HEK293 (cell line): ENCODE results near the gene BAIAP3.

Experiments used
- CTCF ChIA-PET: fragments of 350-600 bp; formaldehyde crosslinking; extraction: SDS; loops from one replicate; lab custom pipeline; 2021; ENCODE audit warnings: antibody characterized with exemption; lab: Yijun Ruan, JAX
- POLR2A ChIA-PET: fragments of 300-600 bp; formaldehyde crosslinking; extraction: SDS; loops from one replicate; lab custom pipeline; 2020; ENCODE audit warnings: antibody characterized with exemption, inconsistent platforms; lab: Yijun Ruan, JAX
- H3K27ac ChIP-seq: fragments of 200-500 bp; sonication (Bioruptor generic); 2 replicates; pipeline ENCODE4 v1.5.1; 2014; ENCODE audit warnings: low read depth, low read length, control low read depth, inconsistent platforms; ENCODE audit errors: extremely low read depth
- H3K36me3 ChIP-seq, 2 experiments: fragments of 200-500 bp in 1 of 2; sonication (Bioruptor generic) in 1 of 2; 1 replicate in 1 of 2; 2 replicates in 1 of 2; pipeline ENCODE4 v1.5.1; 2014 to 2017; ENCODE audit warnings: inconsistent platforms in 2 of 2, low read length in 2 of 2; ENCODE audit not compliant: control insufficient read depth in 2 of 2, insufficient read depth in 1 of 2
- H3K4me1 ChIP-seq: fragments of 200-500 bp; sonication (Bioruptor generic); 2 replicates; pipeline ENCODE4 v1.5.1; 2014; ENCODE audit warnings: mild to moderate bottlenecking, low read length, inconsistent platforms; ENCODE audit not compliant: control insufficient read depth, insufficient read depth
- H3K4me3 ChIP-seq: 2 replicates; pipeline ENCODE4 v1.5.1; 2011; ENCODE audit warnings: low read depth, mild to moderate bottlenecking, control low read depth, low read length, moderate library complexity
- H3K9me3 ChIP-seq: fragments of 200-500 bp; sonication (Bioruptor generic); 2 replicates; pipeline ENCODE4 v1.5.1; 2014; ENCODE audit warnings: low read depth, low read length, inconsistent platforms; ENCODE audit not compliant: control insufficient read depth, insufficient read depth
- KLF9 ChIP-seq: fragments of 450-650 bp; formaldehyde crosslinking; IDR thresholded peaks from 2 replicates; pipeline ENCODE4 v1.5.1; 2016; ENCODE audit warnings: missing biosample characterization, missing genetic modification characterization, low read depth
- OSR2 ChIP-seq: fragments of 450-650 bp; formaldehyde crosslinking; IDR thresholded peaks from 2 replicates; pipeline ENCODE4 v1.5.1; 2016; ENCODE audit warnings: missing biosample characterization, missing genetic modification characterization
- OVOL3 ChIP-seq: fragments of 450-650 bp; formaldehyde crosslinking; IDR thresholded peaks from 2 replicates; pipeline ENCODE4 v1.5.1; 2016; ENCODE audit warnings: missing biosample characterization, missing genetic modification characterization
- SCRT1 ChIP-seq: fragments of 450-650 bp; formaldehyde crosslinking; IDR thresholded peaks from 2 replicates; pipeline ENCODE4 v1.5.1; 2016; ENCODE audit warnings: missing biosample characterization, missing genetic modification characterization, borderline replicate concordance
- SCRT2 ChIP-seq: fragments of 450-650 bp; formaldehyde crosslinking; IDR thresholded peaks from 2 replicates; pipeline ENCODE4 v1.5.1; 2016; ENCODE audit warnings: missing biosample characterization, missing genetic modification characterization
- ZBTB17 ChIP-seq: fragments of 450-650 bp; formaldehyde crosslinking; IDR thresholded peaks from 2 replicates; pipeline ENCODE4 v1.5.1; 2016; ENCODE audit warnings: missing biosample characterization, missing genetic modification characterization
- ZBTB20 ChIP-seq: fragments of 450-650 bp; formaldehyde crosslinking; IDR thresholded peaks from 2 replicates; pipeline ENCODE4 v1.5.1; 2016; ENCODE audit warnings: missing biosample characterization, missing genetic modification characterization
- ZIC2 ChIP-seq: fragments of 450-650 bp; formaldehyde crosslinking; IDR thresholded peaks from 2 replicates; pipeline ENCODE4 v1.5.1; 2016; ENCODE audit warnings: missing biosample characterization, missing genetic modification characterization
- ZNF114 ChIP-seq: fragments of 450-650 bp; formaldehyde crosslinking; IDR thresholded peaks from 2 replicates; pipeline ENCODE4 v1.5.0; 2017; ENCODE audit warnings: missing biosample characterization, missing genetic modification characterization
- ZNF140 ChIP-seq: fragments of 450-650 bp; formaldehyde crosslinking; IDR thresholded peaks from 2 replicates; pipeline ENCODE4 v1.5.1; 2016; ENCODE audit warnings: missing biosample characterization, missing genetic modification characterization
- ZNF16 ChIP-seq: fragments of 450-650 bp; formaldehyde crosslinking; IDR thresholded peaks from 2 replicates; pipeline ENCODE4 v1.5.1; 2016; ENCODE audit warnings: low read depth, missing biosample characterization, missing genetic modification characterization
- ZNF174 ChIP-seq: fragments of 450-650 bp; formaldehyde crosslinking; IDR thresholded peaks from 2 replicates; pipeline ENCODE4 v1.5.0; 2017; ENCODE audit warnings: missing biosample characterization, mild to moderate bottlenecking, missing genetic modification characterization
- ZNF2 ChIP-seq: fragments of 450-650 bp; formaldehyde crosslinking; IDR thresholded peaks from 2 replicates; pipeline ENCODE4 v1.5.1; 2016; ENCODE audit warnings: missing biosample characterization, missing genetic modification characterization
- ZNF211 ChIP-seq: fragments of 450-650 bp; formaldehyde crosslinking; IDR thresholded peaks from 2 replicates; pipeline ENCODE4 v1.5.1; 2016; ENCODE audit warnings: low read depth, missing biosample characterization, missing genetic modification characterization
- ZNF626 ChIP-seq: fragments of 450-650 bp; sonication (Bioruptor Pico); formaldehyde crosslinking; IDR thresholded peaks from 2 replicates; pipeline ENCODE4 v1.5.1; 2018; ENCODE audit warnings: missing biosample characterization, missing genetic modification characterization, inconsistent platforms
- ZNF629 ChIP-seq: fragments of 450-650 bp; formaldehyde crosslinking; IDR thresholded peaks from 2 replicates; pipeline ENCODE4 v1.5.1; 2017; ENCODE audit warnings: missing biosample characterization, missing genetic modification characterization
- ZNF768 ChIP-seq: fragments of 450-650 bp; formaldehyde crosslinking; IDR thresholded peaks from 2 replicates; pipeline ENCODE4 v1.5.1; 2018; ENCODE audit warnings: missing biosample characterization, mild to moderate bottlenecking, missing genetic modification characterization
- ZNF791 ChIP-seq: fragments of 450-650 bp; formaldehyde crosslinking; IDR thresholded peaks from 2 replicates; pipeline ENCODE4 v1.5.1; 2016; ENCODE audit warnings: missing biosample characterization, missing genetic modification characterization
- TF ChIP-seq, protein P1 (sequence below): fragments of 450-650 bp; formaldehyde crosslinking; optimal IDR thresholded peaks from 2 replicates; pipeline ENCODE3; 2016; ENCODE audit warnings: missing biosample characterization, mild to moderate bottlenecking, missing genetic modification characterization
- TF ChIP-seq, protein P2 (sequence below): fragments of 450-650 bp; formaldehyde crosslinking; IDR thresholded peaks from 2 replicates; pipeline ENCODE4 v1.5.1; 2016; ENCODE audit warnings: missing biosample characterization, missing genetic modification characterization

The BAIAP3 gene

DNA sequence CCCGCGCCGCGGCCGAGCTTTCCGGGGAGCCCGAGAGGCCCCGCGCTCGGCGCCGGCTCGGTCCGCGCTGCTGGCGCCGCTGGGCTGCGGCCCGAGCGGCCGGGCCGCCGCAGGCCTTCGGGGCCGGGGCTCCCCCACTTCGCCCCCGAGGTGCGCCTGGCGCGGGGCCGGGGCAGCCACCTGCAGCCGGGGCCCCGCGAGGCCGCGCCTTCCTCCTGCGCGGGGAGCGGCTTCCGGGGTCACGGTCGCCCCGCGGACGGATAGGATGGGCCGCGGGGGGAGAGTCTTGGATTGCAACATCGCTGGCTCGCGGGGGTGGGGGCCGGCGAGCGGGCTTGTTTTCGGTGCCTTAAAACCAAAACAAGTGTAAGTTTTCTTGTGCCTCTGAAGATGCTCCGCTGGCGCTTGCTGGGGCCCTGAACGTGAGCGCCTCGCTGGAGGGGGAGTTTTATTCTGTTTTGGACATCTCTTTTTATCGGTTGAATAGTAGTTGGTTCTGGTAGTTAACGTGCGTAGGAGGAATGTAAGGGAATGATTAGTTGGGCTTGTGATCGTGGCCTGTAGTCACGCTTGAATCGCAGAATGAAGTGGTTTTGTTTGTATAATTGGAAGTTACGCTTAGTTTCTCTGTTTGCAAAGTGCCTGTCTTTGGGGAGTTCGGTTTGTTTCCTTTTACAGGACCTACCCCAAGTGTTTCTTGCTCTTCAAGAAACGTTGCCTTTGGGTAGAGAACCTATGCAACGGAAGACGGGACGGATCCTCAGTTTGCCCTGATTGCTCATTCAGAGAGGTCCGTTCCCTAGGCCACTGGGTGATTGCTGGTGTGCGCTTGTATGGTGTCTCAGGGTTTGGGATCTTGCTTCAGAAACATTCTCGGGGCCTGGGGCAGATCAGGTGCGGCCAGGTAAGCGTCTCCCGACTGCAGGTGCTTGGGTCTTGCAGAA is 23.3 kb upstream of the BAIAP3 start (continued):
- TF ChIP-seq, protein P1, sequence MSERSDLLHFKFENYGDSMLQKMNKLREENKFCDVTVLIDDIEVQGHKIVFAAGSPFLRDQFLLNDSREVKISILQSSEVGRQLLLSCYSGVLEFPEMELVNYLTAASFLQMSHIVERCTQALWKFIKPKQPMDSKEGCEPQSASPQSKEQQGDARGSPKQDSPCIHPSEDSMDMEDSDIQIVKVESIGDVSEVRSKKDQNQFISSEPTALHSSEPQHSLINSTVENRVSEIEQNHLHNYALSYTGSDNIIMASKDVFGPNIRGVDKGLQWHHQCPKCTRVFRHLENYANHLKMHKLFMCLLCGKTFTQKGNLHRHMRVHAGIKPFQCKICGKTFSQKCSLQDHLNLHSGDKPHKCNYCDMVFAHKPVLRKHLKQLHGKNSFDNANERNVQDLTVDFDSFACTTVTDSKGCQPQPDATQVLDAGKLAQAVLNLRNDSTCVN (tag by site-specific recombination): peak; percentile 64
- TF ChIP-seq, protein P2, sequence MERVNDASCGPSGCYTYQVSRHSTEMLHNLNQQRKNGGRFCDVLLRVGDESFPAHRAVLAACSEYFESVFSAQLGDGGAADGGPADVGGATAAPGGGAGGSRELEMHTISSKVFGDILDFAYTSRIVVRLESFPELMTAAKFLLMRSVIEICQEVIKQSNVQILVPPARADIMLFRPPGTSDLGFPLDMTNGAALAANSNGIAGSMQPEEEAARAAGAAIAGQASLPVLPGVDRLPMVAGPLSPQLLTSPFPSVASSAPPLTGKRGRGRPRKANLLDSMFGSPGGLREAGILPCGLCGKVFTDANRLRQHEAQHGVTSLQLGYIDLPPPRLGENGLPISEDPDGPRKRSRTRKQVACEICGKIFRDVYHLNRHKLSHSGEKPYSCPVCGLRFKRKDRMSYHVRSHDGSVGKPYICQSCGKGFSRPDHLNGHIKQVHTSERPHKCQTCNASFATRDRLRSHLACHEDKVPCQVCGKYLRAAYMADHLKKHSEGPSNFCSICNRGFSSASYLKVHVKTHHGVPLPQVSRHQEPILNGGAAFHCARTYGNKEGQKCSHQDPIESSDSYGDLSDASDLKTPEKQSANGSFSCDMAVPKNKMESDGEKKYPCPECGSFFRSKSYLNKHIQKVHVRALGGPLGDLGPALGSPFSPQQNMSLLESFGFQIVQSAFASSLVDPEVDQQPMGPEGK: peak; percentile 49; the same call in 1 of the 2 replicates
- TF ChIP-seq ZNF626 (tag by site-specific recombination): no peak
- TF ChIP-seq ZNF174 (tag by site-specific recombination): no peak
- peak; percentile 55; the same call in 1 of the 2 replicates for TF ChIP-seq ZBTB20 (tag by site-specific recombination)
- no peak for TF ChIP-seq OVOL3

DNA sequence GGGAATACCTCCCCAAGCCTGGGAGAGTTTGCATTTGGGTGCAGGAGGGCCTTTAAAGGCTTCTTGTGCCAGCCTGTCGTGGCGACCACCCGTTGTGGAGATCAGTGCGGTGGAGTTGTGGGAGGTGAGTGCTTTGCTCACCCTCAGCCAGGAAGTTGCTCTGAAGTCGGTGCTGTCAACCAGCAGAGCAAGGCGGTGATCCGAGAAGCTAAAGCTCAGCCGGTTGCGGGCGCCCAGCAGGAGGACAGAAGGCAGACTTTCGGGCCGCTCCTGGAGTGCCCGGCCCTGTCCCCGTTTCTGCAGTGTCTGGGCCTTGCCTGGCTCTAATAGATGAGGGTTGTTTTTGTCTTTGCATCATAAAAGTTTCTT is 22.6 kb upstream of the BAIAP3 start:
- Histone ChIP-seq H3K27ac (peak overlapping the region; percentile 100), H3K9me3 (no peaks in the 10 kb centered on the region), H3K4me1 (peaks cover 8% of the 10 kb centered on the region), H3K4me3 (peak overlapping the region; percentile 81), H3K36me3 (peaks cover 0 to 49% of the 10 kb centered on the region in 2 experiments; a peak in 1 of 3 replicates)
- no peak for TF ChIP-seq ZNF629 (tag by site-specific recombination)
- peak; percentile 43 for TF ChIP-seq ZIC2
- 0 out of 2 replicates have a peak, but pooled peaks have one; percentile 16 for TF ChIP-seq ZBTB17
- CTCF ChIA-PET: interaction anchor here (2.7 kb wide), 1 partner anchor 10 kb away, joined by 12 read pairs; no protein-coding TSS in a partner anchor
- POLR2A ChIA-PET: no interaction called here

DNA sequence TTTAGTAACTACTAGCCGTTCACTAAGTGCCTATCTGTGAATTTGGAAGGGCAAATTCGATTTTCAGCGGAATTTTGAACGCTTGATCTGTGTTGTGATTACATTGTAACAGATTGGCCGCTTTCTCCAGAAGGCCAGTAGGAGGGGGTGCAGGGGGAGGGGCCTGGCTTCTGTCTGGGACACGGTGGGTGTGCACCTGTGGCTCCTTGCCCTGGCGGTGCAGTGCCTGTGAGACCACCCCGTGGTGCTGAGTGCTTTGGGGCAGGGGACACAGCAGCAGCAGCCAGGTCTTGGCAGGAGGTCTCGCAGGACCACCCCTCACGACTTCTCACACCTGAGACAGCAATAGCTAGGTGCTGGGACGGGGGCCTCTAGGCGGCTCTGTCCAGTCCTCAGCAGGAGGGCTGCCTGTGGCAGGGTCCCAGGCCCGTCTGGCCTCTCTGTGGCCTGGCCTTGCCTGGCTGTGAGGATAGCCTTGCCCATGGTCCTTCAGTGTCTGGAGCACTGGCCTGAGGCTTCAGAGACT is 22.2 kb upstream of the BAIAP3 start:
- TF ChIP-seq ZNF16 (tag by site-specific recombination) (no peak), ZNF791 (no peak), ZNF768 (tag by site-specific recombination) (no peak), ZNF140 (tag by site-specific recombination) (no peak), SCRT1 (peak; percentile 79; the same call in 1 of the 2 replicates), ZNF211 (tag by site-specific recombination) (no peak), ZNF114 (no peak), SCRT2 (tag by site-specific recombination) (peak; percentile 84), OSR2 (peak; percentile 19; the same call in 1 of the 2 replicates), KLF9 (tag by site-specific recombination) (peak; percentile 43; the same call in 1 of the 2 replicates), ZNF2 (tag by site-specific recombination) (no peak)
- Histone ChIP-seq H3K36me3 (peaks cover under 1 to 53% of the 10 kb centered on the region in 2 experiments; a peak in 1 of 3 replicates), H3K4me3 (peak overlapping the region; percentile 81), H3K27ac (peak overlapping the region; percentile 8; the same call in 1 of the 2 replicates), H3K9me3 (no peaks in the 10 kb centered on the region), H3K4me1 (peaks cover 8% of the 10 kb centered on the region)
- ChIA-PET CTCF (interaction anchor here (2.7 kb wide), 1 partner anchor 10 kb away, joined by 12 read pairs; no protein-coding TSS in a partner anchor), POLR2A (interaction anchor here (2.4 kb wide), 1 partner anchor 15 kb away, joined by 7 read pairs; no protein-coding TSS in a partner anchor)
